Renal pelvis (tissue), 4 donors: ENCODE data around the gene PIK3CD. TPM values are rescaled to one million over a fixed set of nuclear protein-coding genes. Genes with fewer than 3 reads are reported as not detected.
"Not testable (repeated sequence)": the region's sequence is repeated elsewhere in the genome, so short reads cannot be mapped to it uniquely, and the experiment has no call there.

Experiments used
- DNase-seq: peaks from one replicate; pipeline ENCODE4 v3.0.0-alpha.2; 2013
- polyA plus RNA-seq, 3 donors: library from polyadenylated mRNA; unstranded; fragments of 120-200 nt; gene quantifications; one replicate each; pipeline ENCODE4 v1.2.1, GENCODE V29; 2013; ENCODE audit not compliant: insufficient read length in 3 of 3

The PIK3CD gene
- polyA plus RNA-seq, 3 donors = 7.0 to 10.4 (median 8.2) TPM

DNA sequence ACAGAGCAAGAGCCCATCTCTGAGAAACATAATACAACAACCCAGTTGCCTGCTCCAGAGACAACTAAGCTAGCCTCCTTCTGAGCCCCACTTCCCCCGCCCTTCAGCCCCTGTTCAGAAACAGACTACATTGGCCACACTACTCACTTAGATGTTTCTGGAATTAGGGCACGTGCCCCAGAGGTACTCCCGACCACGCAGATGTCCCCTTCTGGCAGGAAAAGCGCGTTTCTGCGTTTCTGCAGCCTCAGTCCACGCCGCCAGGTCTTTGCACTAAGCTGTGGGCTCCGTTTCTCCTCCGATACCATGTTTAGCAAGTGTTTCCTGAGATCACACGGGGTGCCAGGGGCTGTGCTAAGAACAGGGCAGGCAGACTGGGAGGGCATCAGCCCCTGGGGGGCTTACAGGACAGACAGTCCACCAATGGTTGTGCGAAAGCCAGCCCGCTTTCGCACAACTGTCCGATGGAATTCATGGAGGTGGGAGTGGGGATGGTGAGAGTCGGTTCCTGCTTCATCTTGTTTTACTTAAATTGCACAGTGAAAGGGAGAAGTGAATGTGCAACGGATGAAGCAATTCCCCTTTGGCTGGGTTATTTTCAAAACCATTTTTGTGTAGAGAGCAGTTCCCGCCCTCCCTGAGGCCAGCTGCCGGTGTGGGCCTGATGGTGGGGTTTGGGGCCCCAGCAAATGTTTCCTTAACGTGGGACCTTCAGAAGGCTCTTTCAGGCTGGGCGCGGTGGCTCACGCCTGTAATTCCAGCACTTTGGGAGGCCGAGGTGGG is 2.7 kb downstream of the PIK3CD start:
- no peak for DNase-seq

DNA sequence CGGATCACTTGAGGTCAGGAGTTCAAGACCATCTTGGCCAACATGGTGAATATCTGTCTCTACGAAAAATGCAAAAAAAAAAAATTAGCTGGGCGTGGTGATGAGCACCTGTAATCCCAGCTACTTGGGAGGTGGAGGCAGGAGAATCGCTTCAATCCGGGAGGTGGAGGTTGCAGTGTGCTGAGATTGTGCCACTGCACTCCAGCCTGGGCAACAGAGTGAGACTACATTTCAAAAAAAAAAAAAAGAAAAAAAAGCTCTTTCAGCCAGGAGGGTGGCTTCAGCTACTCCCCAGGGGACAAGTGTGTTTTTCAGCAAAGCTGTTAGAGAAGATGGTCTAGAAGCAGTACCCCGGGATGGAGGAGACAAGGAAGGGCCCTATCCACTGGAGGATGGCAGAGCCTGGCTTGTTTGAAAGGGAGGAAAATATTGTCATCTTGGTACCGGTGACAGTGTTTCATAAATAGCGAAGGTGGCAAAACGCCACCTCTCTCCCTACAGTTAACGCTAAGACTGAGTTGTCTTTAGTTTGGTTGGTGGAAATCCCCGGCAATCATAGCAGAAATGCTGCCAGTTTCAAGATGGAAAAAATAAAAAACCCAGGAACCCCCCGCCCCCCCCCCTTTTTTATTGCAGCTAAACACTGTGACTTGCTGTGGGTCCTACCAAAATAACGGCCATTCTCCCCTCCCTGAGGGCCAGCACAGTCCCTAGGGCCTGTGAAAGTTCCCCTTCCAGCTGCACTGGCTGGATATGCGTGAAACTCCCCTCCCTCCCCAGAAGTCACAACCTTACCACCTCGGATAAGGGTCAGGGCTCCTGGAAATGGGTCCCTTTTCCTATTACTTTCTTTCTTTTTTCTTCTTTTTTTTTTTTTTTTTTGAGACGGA is 3.5 kb downstream of the PIK3CD start:
- DNase-seq = no peak

DNA sequence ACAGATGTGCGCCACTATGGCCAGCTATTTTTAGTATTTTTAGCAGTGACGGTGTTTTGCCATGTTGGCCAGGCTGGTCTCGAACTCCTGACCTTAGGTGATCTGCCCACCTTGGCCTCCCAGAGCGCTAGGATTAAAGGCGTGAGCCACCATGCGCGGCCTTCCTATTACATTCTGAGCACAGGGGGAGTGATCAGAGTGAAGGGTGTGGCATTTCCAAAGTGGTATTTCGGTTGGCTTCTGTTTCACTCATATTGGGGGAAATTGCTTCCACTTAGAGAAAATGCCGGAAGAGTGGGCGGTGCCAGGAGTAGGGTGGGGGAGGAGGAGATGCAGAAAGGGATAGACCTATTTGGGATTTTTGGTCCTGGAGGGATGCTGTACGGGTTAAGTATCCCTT is 4.3 kb downstream of the PIK3CD start:
- no peak for DNase-seq

DNA sequence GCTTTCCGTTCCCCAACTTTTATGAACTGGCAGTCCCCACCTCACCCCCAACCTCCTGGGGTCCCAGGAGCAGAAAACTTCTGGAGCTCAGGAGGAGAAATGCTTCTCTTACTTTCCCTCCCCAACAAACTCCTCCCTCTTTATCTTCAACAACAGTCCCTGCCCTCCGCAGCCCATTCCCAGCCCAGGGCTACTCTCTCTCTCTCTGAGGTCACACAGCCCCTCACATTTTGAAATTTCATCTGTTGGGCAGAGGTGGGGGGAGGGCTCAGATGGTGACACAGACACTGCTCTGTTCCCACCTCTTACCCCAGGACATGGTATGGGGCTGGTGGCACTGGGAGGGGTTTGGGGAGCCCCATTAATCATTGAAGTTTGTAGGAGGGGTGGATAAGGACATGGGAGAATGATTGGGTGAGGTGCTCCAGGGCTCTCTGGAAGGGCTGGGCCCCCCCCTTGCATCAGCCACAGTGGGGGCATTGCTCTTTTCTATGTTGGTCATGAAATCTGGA is 6.0 kb downstream of the PIK3CD start:
- no peak for DNase-seq

DNA sequence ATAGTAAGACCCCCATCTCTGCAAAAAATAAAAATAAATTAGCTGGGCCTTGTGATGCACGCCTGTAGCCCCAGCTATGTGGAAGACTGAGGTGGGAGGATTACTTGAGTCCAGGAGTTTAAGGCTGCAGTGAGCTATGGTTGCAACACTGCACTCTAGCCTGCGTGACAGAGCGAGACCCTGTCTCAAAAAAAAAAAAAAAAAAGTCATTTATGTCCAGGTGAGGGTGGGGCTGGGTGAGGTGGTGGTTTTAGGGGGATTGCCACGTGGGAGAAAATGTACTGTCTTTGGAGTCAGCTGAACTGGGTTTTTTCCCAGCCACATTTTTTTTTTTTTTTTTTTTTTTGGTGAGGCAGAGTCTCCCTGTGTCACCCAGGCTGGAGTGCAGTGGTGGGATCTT is 6.7 kb downstream of the PIK3CD start:
- no peak for DNase-seq

DNA sequence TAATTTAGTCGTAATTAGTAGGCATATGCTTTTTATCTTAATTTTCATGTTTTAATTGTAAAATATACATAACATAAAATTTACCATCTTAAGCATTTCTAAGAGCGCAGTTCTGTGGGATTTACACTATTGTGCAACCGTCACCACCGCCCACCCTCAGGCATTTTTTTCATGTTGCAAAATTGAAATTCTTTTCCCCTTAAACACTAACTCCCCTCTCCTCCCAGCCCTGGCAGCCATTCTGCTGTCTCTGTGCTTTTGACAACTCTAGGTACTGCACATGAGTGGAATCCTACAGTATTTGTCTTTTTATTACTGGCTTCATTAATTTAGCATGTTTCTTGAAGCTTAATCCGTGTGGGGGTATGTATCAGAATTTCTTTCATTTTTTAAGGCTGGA is 7.8 kb downstream of the PIK3CD start:
- DNase-seq = no peak

DNA sequence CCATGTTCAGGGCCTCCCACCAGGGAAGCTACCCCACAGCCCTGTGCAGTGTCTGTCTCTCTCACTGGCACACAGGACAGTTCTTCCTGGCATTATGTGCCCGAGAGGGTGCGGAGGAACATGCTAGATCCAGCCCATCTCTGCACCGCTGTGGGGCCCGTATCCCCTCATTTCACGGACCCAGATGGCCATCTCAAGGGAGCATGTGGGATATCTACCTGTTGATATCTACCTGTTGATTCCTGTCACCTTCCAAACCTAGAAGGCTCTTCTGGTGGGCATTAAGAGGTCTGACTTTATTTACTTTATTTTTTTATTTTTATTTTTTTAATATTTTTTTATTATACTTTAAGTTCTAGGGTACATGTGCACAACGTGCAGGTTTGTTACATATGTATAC is 11.7 kb downstream of the PIK3CD start:
- DNase-seq = no peak

DNA sequence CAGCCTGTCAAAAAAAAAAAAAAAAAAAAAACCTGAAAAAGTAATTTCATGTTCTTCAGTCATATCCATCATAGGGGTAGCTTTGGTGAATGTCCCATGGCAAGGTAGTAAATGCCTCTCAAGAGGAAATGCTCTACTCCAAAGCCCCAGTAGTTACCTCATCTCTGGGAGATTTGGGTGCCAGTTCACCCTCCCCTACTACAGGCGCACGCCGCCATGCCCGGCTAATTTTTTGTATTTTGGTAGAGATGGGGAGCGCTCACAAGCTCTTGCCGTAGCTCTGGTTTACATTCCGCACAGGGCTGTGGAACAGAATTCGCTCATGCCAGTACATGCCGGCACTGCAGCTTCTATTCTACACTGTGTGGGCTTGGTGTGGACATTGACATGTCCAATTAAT is 13.7 kb downstream of the PIK3CD start:
- DNase-seq = no peak

DNA sequence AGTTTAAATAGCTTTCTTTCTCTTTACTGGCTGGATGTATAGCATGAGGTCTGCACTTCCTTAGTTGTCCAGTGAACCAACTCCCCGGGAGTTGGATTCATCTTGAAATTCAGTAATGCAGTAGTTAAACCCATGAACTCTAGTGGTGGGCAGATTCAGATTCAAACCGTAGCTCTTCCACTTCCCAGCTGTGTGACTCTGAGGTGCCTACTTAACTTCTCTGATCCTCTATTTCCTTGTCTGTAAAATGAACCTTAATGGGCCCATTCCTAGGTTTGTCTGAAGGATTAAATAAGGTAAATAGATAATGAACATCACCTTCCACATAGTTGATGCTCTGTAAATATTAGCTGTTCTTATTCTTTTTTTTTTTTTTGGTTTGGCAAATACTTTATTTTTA is 16.5 kb downstream of the PIK3CD start:
- DNase-seq = no peak

DNA sequence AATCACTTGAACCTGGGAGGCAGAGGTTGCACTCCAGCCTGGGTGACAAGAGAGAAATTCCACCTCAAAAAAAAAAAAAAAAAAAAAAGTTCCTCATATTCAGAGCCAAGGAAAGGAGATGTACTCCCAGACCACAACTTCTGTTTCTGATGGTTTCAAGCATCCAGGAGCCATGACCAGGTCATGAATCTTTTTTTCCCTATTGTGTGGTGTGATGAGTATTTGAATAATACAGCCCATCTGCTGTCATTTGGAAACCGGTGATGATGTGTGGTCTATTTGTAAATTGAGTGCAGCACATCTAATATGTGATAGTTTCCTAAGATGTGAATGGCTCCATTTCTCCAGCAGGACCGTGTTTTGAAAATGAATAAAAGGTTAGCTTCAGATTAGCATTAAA is 18.6 kb downstream of the PIK3CD start:
- no peak for DNase-seq

DNA sequence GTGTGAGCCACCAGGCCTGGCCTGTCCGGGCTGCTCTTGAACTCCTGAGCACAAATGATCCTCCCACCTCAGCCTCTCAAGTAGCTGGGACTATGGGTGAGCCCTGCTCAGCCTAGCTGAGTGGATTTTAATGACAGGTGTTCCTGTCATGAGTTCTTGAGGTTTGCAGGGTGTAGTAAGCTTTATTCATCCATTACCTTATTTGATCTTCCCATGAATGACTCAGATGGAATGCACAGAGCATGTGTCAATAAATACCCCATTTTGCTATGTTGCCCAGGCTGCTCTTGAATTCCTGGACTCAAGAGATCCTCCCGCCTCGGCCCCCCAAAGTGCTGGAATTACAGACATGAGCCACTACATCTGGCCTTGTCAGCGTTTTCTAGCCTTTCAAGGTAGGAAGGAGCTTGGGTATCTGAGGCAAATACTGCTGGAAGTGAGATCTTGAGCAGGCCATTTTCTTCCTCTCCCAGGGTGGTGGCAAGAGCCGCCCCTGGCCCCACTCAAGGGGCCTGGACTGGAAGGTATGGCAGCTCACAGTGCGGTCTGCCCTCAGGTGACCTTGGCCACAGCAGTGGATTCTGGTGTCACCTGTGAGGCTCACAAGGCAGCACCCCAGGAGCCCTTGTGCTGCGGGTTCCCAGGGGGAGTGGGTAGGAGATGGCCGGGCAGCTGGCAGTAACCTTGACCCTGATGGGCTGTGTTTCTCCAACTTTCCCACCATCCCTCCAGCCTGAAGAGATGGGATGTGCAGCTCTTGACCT is 20.0 kb downstream of the PIK3CD start:
- DNase-seq = no peak

DNA sequence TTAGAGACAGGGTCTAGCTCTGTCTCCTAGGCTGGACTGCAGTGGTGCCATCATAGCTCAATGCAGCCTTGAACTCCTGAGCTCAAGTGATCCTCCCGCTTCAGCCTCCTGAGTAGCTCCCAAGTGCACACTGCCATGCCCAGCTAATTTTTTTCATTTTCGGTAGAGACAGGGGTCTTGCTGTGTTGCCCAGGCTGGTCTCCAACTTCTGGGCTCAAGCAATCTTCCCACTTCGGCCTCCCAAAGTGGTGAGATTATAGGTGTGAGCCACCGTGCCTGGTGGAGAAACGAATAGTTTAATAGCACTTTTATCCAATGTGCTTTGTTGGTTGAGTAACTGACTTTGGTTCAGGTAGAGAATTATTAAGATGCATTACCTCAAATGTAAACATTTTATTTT is 20.9 kb downstream of the PIK3CD start:
- no peak for DNase-seq

DNA sequence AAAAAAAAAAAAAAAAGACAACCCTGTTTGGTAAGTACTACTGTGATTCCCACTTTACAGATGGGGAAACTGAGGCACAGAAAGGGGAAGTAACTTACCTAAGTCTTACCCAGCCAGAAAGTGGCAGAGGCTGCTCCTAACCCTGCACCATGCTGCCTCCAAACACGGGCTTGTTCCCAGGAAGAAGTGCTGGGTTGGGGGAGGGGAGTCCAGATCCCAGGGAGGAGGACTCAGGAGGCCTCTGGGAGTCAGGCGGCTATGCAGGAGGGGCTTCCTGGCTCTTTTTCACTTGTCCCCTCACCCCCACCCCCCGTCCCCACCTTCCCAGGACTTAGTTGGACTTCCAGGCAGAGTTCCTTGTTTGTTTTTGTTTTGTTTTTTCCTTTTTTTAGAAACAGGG is 23.9 kb downstream of the PIK3CD start:
- no peak for DNase-seq

DNA sequence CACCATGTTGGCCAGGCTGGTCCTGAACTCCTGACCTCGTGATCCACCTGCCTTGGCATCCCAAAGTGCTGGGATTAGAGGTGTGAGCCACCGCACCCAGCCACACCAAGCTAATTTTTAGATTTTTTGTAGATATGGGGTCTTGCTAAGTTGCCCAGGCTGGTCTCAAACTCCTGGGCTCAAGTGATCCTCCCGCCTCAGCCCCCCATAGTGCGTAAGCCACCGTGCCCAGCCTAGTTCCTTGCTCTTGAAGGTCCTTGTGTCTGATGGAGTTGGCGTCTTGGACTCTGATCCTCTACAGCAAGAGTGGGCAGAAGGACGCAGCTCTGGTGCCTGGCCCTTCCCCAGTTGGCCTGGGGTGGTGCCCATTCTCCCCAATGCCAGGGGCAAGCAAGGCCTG is 24.6 kb downstream of the PIK3CD start:
- DNase-seq = not testable (repeated sequence)

DNA sequence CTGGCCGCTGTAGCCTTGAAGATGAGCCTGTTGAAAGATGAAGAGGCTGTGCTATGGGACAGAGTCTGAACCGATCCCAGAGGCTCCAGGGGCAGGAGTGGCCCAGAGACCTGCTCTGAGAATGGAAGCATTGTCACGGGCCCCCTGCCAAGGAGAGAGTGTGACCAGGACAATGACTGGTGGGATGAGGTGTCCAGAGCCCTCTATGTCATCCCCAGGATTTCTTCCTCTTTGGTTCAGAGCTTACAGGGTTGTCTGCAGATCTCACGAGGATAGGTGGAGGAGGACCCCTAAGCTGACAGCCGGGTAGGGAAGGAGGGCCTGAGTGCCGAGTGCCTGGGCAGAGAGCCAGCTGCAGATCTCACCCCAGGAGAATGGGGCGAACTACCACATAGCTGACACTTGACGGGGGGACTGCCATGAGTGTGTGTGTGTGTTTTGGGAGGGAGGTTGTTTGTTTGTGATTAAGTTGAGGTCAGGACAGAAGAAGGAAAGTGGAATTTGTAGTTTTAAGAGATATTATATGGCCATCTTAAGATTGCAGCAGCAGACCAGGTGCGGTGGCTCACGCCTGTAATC is 25.4 kb downstream of the PIK3CD start:
- no peak for DNase-seq

DNA sequence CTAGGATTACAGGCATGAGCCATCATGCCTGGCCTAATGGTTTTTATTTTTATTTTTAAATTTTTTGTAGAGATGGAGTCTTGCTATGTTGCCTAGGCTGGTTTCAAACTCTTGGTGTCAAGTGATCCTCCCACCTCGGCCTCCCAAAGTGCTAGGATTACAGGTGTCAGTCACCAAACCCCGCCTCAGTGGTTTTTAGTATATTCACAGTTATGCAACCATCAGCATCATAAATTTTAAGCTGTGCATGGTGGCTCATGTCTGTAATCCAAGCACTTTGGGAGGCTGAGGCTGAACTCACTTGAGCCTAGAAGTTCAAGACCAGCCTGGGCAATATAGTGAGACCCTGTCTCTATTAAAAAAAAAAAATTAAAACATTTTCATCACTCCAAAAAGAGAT is 28.6 kb downstream of the PIK3CD start:
- no peak for DNase-seq

DNA sequence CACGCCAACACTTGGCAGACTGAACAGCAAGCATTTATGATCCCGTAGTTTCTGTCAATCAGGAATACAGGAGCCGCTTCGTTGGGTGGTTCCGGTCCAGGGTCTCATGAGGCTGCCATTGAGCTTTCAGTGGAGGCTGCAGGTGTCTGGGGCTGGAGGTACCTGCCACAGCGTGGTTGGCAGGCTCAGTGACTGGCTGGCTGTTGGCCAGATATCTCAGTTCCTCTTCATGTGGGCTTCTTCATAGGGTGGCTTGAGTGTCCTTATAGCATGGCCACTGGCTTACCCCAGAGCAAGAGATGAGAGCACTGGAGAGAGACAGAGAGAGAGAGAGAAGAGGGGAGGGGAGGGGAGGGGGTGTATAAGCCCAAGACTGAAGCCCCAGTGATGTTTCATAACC is 29.3 kb downstream of the PIK3CD start:
- DNase-seq = no peak

DNA sequence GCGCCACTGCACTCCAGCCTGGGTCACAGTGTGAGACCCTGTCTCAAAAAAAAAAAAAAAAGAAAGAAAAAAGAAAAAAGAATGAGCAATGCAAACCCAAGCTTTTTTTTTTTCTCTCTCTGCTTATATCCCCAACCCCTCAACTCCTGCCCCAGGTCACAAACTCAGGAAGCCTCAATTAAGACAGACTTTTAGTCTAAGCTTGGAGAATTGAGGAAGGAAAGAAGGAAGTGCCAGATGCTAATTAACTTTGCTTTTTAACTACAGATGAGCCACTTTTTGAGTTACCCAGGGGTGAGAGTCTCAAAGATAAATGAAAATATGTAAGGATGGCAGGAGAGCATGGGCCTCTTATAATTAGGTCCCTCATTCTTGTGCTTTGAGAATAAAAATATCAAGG is 33.3 kb downstream of the PIK3CD start:
- no peak for DNase-seq

DNA sequence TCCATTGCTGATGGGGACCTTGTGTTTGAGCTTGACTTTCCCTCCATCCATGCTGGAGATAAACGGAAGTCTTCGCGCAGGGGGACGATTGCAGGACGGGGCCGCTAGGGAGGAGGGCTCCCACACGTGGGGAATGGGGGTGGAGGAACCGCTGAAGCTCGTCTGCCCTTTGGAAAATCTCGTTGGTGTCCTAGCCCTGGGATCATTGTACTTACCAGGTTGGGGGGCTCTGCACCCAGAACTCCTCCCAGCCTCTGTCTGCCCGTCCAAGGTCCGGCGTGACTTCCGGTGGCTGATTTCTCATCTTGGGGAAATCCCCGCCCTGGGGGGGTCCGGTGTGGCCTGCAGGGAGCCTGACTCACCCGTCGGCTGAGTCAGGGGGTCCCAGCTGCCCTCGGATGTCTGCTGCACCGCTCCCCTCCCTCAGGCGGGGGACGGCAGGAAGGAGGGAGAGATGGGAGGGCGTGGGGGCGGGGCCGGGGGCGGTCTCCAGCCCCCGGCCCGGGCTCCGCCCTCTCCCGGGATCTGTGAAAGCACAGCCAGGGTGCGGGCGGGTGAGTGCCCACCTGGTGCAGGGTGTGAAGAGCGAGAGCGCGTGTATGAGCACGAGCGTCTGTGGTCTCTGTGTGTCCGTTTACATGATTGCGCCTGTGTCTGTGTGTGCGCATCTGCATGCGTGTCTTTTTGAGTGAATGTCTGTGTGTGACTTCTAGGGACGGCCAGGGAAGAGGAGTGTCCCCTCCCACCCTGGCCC is 35.8 kb downstream of the PIK3CD start:
- DNase-seq = no peak

DNA sequence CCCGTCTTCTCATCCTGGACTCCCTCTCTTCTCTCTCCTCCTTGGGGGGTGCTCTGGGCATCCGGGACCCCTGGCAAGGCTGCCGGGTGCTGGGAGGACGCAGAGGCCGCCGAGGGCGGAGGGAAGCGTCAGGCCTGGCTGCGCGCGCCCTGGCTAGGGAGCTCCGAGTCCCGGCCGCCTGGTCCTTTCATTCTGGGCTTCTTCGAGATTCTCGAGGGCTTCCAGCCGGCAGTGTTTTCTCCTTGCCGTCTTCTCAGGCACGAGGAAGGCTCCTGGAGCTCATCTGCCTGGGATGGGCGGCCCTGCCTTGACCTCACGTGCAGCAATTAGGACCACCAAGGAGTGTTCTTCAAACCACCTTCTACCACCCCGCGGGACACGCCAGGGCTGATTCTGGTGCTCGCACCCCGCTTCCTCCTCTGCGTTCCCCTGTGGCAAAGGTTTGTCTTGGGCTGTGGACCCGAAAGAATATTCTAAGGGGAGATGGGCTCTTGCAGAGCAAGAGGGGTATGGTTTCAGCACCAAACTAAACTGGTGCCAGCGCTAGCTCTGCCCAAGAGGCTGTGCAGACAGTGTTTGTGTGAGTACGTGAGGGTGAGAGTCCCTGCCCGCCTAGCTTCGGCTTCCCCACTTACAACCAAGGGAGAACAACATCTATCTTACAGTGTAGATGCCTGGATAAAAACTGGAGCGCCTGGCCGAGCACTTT is 36.5 kb downstream of the PIK3CD start:
- no peak for DNase-seq

DNA sequence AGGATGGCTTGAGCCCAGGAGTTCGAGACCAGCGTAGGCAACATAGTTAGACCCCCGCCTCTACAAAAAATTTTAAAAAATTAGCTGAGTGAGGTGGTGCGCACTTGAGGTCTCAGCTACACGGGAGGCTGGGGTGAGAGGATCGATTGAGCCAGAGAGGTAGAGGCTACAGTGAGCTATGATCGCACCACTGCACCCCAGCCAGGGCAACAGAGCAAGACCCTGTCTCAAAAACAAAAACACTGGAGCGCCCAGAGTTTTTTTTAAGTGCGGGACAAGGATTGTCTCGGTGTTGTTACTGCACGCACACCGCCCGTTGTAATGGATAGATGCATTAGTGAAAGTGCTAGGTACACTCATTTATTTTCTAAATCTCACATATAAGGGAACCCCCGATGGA is 37.1 kb downstream of the PIK3CD start:
- DNase-seq = no peak
